Measurements from ENCODE around the gene AAK1.

Gene AAK1

GRCh38 chr2:69491864-69492263 is 151.7 kb downstream of the AAK1 start:
- DNase-seq (ENCODE audit: low spot score) = no peak

- DNase-seq (ENCODE audit: low spot score) = no peak
Measured at GRCh38 chr2:69490486-69490885, 153.1 kb downstream of the AAK1 start.

DNA sequence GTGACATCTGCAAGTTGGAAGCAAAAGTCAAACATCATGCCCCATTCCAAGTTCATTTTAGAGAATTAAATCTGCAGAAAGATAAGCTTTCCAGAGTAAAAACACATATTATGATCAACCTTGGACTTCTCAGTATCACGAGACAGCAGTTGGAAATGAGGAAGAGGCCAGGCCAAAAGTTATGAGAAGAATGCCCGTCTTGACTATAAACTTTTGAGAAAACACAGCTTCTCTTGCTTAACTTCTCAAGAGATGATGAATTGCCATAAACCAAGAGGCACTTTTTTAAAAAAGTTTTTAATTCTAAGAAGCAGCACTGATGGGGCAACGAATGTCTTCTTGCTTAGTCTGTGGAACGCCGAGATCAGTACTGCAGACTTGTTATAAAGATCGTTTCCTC is 153.7 kb downstream of the AAK1 start:
- DNase-seq (ENCODE audit: low spot score) = no peak

GRCh38 chr2:69483696-69484095 is 159.8 kb downstream of the AAK1 start:
- DNase-seq (ENCODE audit: low spot score) = no peak

GRCh38 chr2:69483024-69483423 is 160.5 kb downstream of the AAK1 start:
- no peak for DNase-seq (ENCODE audit: low spot score)

DNA sequence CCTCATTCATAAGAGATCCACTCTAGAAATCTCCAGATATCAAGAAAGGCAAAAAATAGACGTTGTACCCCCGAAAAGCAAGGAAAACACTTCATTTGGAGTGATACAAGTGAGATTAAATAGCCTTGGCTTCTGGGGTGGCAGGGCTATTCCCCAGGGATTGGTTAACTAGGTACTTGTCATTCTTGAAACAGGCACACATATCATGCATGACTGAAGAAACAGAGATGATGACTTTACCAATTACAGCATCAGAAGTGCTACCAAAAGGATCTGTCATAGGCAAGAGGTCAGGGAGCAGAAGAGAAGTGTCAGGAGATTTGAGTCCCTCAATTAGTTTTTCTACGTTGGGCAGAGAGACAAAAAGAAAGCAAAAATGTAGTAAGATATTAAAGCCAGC is 161.1 kb downstream of the AAK1 start:
- DNase-seq (ENCODE audit: low spot score) = no peak

GRCh38 chr2:69481421-69481820 is 162.1 kb downstream of the AAK1 start:
- no peak for DNase-seq (ENCODE audit: low spot score)

- DNase-seq (ENCODE audit: low spot score) = no peak
Measured at GRCh38 chr2:69477627-69478026, 165.9 kb downstream of the AAK1 start.

DNA sequence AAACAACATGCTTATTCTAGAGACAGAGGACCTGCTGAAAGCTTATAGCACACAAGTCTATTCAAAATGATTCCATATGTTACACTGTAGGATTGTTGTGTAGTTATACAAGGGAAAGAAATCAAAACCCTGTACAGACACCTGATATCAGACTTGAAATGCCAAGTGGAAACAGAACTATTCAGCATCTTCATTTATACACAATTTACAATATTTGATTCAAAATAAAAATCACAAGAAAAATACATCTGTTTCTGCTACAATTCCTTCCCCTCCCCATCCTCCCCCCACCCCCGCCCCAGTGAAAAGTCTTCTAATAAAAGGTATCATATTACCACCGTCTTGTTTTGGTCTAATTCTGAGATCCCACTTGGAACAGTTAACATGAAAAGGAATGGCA is 168.9 kb downstream of the AAK1 start:
- DNase-seq (ENCODE audit: low spot score) = no peak

- no peak for DNase-seq (ENCODE audit: low spot score)
Measured at GRCh38 chr2:69471793-69472192, 171.7 kb downstream of the AAK1 start.

GRCh38 chr2:69470911-69471310 is 172.6 kb downstream of the AAK1 start:
- DNase-seq (ENCODE audit: low spot score) = no peak

GRCh38 chr2:69469784-69470183 is 173.8 kb downstream of the AAK1 start:
- DNase-seq (ENCODE audit: low spot score) = no peak

DNA sequence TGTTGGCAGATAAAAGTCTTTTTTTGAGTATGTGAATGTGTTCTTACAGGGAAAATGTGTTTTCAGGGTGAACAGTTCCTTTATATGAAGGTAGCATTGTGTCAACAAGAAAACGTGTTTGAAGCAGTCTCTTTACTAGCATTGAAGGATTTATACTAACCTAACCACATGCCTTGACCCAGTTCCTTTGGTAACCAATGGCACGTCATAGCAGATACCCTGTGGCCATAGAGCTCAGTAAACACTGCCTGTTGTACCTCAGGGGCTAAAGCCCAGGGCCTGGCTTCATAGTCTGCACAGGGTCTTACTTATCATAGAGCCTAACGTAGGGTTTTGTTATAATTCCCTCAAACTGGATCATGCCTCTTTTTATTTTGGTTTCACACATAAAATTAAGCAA is 174.2 kb downstream of the AAK1 start:
- DNase-seq (ENCODE audit: low spot score) = no peak

DNA sequence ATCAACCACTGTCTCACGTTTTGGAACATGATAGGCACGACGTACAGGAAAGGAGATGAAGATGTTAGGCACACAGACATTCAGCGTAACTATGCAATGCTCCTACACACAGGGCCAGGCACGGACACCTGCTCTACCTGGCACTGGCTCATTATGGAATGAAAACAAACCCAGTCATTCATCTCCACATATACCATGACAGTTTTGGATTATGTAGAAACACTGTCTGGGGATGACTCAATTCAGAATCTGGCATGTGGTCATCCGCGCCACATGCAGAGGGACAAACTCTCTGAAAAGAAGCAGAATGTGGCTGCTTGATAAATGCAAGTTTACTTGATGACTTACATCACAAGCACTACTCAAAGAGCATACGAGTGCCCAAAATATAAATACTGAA is 176.8 kb downstream of the AAK1 start:
- DNase-seq (ENCODE audit: low spot score) = no peak

DNA sequence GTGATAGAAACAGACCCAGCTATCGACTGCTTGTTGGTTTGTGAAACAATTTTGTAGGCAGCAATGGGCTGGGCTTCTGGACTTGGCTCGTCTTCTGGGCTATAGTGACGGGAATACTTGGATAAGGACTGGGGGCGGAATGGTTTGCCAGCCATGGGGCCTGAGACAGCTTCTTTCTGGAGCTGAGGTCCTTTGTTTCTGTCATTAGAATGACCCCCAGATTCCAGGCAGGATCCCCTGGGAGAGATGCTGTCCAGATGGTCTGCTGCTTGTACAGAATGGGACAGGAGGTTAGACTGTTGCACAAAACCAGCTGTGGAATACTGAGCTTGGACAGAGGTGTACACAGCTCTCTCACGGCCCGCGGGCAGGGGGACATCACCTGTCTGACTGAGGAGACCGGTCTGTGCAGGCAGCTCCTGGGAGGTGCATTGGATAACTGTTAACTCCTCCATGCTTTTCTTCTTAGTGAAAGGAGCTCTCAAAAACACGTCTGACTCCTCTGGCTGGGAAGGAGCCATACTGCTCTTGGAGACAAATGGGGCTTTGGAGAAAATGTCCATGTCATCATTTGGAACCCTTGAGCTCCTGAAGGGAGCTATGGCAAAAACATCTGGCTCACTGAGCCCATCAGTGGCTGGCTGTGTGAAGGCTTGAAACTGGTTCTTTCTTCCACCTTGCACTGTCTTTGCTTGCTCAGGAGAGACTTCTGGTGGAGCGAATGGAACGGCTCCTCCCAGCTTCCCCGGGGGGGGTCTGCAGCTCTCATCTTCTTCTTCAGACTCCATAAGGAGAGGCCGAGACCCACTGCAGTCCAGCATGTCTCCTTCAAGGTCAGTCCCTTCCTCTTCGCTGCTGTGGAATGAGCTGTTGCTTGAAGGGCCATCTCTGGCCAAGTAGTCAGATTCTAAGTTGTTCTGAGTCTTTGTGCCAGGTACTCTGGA is 177.8 kb downstream of the AAK1 start:
- DNase-seq (ENCODE audit: low spot score) = no peak

DNA sequence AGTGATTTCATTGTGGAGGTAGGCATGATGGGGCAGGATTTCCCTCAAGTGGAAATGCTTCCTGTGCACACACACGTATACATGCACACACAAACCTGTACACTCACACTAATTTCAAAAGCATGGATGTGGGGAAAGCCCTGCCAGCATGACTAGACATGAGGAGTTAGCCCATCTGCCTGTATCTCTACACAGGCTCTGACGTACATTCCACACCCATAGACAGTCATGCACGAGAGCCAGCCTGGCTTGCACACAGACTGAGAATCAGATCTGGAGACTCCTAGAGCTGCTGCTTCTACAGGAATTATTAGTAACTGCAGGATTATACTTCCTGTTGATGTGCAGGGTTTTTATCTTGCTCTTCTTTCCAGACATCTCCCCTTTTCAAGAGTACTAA is 179.0 kb downstream of the AAK1 start:
- DNase-seq (ENCODE audit: low spot score) = no peak

DNA sequence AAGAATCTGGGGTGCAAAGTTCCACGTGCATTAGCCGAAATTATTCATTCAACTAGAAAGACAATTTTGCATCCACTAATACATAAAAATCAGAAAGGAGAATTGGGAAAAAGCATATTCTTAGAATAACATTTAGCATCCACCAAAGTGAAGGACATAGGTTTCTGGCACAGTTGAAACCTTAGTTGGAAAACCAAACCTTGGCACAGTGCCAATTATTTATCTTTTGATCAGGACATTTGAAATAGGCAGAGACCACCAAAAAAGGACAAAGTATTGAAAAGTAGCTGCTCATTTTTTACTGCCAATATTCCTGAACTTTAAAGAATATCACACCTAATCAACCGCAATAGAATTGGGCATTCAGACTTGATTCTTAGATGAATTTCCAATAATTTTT is 180.8 kb downstream of the AAK1 start:
- DNase-seq (ENCODE audit: low spot score) = no peak

DNA sequence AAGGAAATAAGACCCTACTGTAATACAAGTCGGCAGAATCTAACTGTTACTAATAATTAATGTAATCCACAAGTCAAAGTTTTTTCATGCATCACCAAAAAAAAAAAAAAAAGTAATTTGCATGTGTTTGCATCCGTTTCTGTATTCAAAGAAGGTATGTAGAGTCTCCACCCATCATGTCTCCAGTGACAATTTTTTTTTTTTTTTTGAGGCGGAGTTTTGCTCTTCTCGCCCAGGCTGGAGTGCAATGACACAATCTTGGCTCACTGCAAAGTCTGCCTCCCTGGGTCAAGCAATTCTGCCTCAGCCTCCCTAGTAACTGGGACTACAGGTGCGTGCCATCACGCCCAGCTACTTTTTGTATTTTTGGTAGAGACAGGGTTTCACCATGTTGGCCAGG is 182.1 kb downstream of the AAK1 start:
- no peak for DNase-seq (ENCODE audit: low spot score)

DNA sequence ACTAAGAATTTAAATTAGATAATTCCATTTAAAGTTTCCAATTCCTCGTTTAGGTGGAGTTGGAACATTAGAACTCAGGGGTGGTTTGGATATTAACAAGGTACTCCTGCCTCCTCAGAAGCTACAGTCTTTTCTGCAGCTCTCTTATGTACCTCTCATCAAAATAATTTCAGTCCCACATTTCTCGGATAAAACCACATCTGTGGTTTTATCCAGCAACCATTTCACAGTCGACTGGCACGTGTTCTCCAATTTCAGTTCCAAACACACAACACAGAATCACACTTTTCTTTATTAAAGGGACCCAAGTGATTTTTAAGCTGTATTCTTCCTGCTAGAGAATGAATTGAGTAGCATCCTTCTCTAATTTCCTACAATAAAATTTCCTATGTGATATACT is 183.6 kb downstream of the AAK1 start:
- no peak for DNase-seq (ENCODE audit: low spot score)

DNA sequence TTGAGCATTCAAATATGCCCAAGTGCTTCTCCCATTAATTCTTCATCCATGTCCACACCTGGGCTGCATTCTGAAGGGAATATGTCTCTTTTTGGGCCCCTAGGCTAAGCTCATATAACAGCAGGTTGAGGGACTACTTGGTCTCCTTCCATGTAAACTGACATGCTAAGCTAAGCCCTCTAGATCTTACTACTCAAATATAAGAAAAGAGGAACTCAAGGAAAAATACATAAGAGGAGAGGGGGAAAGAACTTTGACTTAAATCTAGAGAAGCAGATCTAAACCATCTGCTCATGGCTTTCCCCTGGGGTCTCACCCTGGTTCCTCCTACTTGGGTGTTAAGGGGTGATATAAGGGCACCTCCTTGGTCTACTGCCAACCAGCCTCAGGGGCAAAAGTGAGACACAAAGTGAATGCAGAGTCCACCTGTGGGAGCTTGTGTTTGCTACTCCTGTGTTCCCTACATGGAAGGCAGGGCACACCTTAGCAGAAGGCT is 186.5 kb downstream of the AAK1 start:
- no peak for DNase-seq (ENCODE audit: low spot score)

DNA sequence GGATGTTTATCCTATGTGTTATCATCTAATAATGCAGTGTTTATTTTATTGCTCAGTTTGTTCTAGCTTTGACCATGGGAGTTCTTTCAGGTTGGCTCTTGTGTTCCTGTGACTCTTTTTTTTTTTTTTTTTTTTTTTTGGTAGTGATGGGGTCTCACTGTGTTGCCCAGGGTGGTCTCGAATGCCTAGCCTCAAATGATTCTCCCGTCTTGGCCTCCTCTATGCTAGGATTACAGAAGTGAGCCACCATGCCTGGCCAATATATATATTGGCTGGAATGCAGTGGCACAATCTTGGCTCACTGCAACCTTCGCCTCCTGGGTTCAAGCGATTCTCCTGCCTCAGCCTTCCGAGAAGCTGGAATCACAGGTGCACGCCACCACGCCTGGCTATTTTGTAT is 187.4 kb downstream of the AAK1 start:
- no peak for DNase-seq (ENCODE audit: low spot score)

DNA sequence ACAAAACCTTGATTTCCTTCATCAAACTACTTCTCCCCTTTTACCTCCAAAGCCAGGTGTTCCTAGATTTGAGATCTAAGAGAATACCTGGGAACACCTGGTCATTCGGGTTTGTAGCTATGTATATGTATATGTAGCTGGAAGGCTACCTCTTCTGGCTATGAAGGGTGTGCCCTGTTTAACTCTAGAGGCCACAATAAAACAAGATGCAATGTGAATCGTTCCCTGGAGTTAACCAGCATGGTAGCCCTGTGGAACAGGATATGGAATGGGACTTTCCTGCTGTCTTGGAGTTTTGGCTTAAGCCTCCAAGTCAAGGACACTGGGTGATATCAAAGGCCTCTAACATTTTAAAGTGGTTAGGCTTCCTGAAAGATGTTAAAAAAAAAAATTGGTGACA is 188.6 kb downstream of the AAK1 start:
- DNase-seq (ENCODE audit: low spot score) = no peak

DNA sequence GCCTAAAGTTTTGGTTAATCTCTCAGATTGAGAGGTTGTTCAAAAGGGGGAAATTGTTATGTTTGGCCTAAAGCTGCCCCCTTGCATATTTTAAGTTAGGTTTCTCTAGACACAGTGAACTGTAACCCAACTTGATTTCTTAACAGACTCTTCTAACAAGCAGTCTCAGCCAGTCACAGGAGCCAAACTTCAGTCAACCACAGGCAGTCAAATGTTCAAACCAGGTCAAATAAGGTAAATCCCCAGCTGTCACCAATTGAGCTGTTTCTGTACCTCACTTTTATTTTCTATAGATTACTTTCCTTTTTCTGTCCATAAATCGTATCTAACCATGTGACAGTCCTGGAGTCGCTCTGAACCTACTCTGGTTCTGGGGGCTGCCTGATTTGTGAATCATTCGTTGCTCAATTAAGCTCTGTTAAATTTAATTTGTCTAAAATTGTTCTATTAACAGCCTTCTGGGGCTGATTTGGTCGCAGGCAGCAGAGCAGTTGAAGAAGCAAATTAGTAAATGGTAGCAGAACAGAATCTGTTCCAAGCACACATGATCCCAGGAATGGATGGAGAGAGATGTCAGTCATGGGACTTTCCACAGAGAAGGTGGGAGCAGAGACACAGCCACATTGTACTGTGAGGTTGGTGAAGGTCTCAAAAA is 189.9 kb downstream of the AAK1 start:
- no peak for DNase-seq (ENCODE audit: low spot score)

Measured in germinal center (tissue), 1 donor.